ENCODE measurements around the gene WNK2. TPM values are rescaled to one million over a fixed set of nuclear protein-coding genes. Genes with fewer than 3 reads are reported as not detected.

WNK2 gene
- total RNA-seq, 2 experiments from 2014 or later, result 1.7 to 2.8 TPM

DNA sequence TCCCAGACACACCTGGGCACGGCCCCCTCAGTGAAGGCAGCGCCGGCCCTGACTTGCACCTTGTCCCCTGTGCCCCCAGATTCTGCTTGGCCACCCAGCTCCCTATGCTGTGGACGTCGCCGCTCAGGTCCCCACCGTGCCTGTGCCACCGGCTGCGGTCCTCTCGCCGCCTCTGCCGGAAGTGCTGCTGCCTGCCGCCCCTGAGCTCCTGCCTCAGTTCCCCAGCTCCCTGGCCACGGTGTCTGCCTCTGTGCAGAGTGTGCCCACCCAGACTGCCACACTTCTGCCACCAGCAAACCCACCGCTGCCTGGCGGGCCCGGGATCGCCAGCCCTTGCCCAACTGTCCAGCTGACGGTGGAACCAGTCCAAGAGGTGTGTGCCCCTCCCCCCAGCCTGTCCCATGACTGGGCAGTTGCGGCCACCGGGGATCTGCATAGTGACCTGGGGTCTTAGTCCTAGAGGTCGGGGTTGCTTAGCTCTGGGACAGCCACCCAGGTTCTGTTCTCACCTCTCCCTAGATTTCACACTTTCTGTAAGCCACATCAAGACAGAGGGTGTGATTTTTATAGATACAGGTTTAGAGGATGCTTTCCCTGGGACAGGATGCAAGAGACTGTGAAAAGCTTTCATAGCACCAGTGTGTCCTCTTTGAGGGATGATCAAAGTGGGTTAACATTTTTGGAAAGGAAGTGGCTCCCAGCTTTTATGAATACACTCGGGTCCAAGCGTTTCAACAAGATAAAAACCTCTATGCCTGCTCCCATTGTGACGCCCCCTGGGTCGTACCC, 78.0 kb downstream of the WNK2 start:
- ChIA-PET CTCF (interaction anchor here (1.8 kb wide), 1 partner anchor 41 kb away, joined by 4 read pairs; no protein-coding TSS in a partner anchor), POLR2A (no interaction called here)
- Mint-ChIP-seq H3K27ac (no peak overlapping the region), H3K36me3 (ENCODE audit: low read depth) (no peaks in the 10 kb centered on the region), H3K27me3 (no peaks in the 10 kb centered on the region), H3K4me3 (no peak overlapping the region), H3K9me3 (no peaks in the 10 kb centered on the region), H3K4me1 (ENCODE audit: low read depth) (no peaks in the 10 kb centered on the region)
- ATAC-seq, result no peak
- intact Hi-C loops (cut with micrococcal nuclease), result no loop called here
- TF ChIP-seq CTCF (IDR thresholded peaks at IDR 0.05), result no peak
- DNase-seq, result no peak

- ATAC-seq (no peak), DNase-seq (no peak)
- POLR2A ChIA-PET, result no interaction called here
- H3K4me3 Mint-ChIP-seq, result no peak overlapping the region
- H3K27ac Mint-ChIP-seq, result no peak overlapping the region
- CTCF ChIA-PET, result interaction anchor here (1.8 kb wide), 1 partner anchor 40 kb away, joined by 4 read pairs; no protein-coding TSS in a partner anchor
- peaks cover 2% of the 10 kb centered on the region for H3K27me3 Mint-ChIP-seq
- intact Hi-C loops (cut with micrococcal nuclease), result no loop called here
- TF ChIP-seq CTCF (IDR thresholded peaks at IDR 0.05), result no peak
- no peaks in the 10 kb centered on the region for H3K9me3 Mint-ChIP-seq
- H3K36me3 Mint-ChIP-seq (ENCODE audit: low read depth), result no peaks in the 10 kb centered on the region
- peaks cover 3% of the 10 kb centered on the region for H3K4me1 Mint-ChIP-seq (ENCODE audit: low read depth)
Measured at GRCh38 chr9:93262537-93263310, 78.8 kb downstream of the WNK2 start.

GRCh38 chr9:93263334-93264229, 79.6 kb downstream of the WNK2 start:
- peaks cover 2% of the 10 kb centered on the region for H3K27me3 Mint-ChIP-seq
- H3K36me3 Mint-ChIP-seq (ENCODE audit: low read depth), result no peaks in the 10 kb centered on the region
- H3K27ac Mint-ChIP-seq, result no peak overlapping the region
- POLR2A ChIA-PET, result no interaction called here
- intact Hi-C loops (cut with micrococcal nuclease), result no loop called here
- CTCF ChIA-PET, result no interaction called here
- no peaks in the 10 kb centered on the region for H3K9me3 Mint-ChIP-seq
- peaks cover 6% of the 10 kb centered on the region for H3K4me1 Mint-ChIP-seq (ENCODE audit: low read depth)
- TF ChIP-seq CTCF (IDR thresholded peaks at IDR 0.05), result no peak
- DNase-seq (no peak), ATAC-seq (no peak)
- no peak overlapping the region for H3K4me3 Mint-ChIP-seq

GRCh38 chr9:93264338-93265125, 80.6 kb downstream of the WNK2 start:
- no peaks in the 10 kb centered on the region for H3K9me3 Mint-ChIP-seq
- ChIA-PET CTCF (no interaction called here), POLR2A (interaction anchor here (0.6 to 1.4 kb wide), 2 partner anchors 19 to 329 kb away, joined by 3 to 4 read pairs; no protein-coding TSS in a partner anchor)
- ATAC-seq (no peak), DNase-seq (no peak)
- no peaks in the 10 kb centered on the region for H3K36me3 Mint-ChIP-seq (ENCODE audit: low read depth)
- no peak for TF ChIP-seq CTCF (IDR thresholded peaks at IDR 0.05)
- peaks cover 12% of the 10 kb centered on the region for H3K4me1 Mint-ChIP-seq (ENCODE audit: low read depth)
- no peak overlapping the region for H3K4me3 Mint-ChIP-seq
- peaks cover 2% of the 10 kb centered on the region for H3K27me3 Mint-ChIP-seq
- intact Hi-C loops (cut with micrococcal nuclease), result no loop called here
- H3K27ac Mint-ChIP-seq, result no peak overlapping the region
